ENCODE data around the gene NXF1.
A peak's percentile ranks its signal among the peaks of the same experiment; 100 is the strongest.
"Not testable (repeated sequence)": the region's sequence is repeated elsewhere in the genome, so short reads cannot be mapped to it uniquely, and the experiment has no call there.

The NXF1 gene

DNA sequence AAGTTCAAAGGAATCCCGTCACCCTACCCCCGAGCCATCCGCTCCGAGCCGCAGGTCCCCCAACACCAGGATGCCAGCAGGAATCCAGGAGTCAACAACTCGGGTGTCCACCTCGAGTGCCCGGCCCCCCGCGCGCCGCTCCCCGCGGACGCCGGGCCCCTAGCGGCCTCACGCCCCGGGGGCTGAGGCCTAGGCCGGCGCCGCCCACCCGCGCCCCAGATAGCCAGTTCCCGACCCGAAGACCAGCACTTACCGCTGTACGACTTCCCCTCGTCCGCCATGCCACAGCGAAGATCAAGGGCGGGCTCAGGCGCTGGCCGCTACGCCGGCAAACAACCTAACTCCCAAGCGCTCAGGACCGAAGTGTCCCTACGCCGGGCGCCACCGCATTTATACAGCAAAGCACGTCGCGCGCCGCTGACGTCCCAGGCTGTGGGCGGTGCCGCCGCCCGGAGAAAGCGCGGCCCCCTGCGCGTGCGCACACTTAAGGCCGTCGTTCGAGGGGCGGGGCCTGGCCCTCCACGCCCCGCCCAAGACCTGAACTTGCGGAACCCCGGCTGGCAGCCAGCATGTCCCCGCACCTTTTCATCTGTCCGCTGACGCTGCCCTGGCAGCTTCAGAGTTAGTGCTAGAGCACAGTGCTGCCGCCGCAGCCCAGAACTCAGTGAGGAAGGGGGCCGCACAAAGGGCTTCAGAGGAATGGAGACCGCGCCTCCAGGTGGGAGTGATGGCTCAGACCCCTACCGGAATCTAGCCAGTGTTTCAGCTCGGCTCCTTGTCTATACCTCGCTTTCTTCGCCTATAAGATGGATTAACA is at the start of gene NXF1:
NXF1 (minus strand) TSS at position 365 of the 817 bp plus-strand sequence; CDS start at position 281, 84 bp downstream.
- peak; percentile 51 to 98 (median 92) for DNase-seq

DNA sequence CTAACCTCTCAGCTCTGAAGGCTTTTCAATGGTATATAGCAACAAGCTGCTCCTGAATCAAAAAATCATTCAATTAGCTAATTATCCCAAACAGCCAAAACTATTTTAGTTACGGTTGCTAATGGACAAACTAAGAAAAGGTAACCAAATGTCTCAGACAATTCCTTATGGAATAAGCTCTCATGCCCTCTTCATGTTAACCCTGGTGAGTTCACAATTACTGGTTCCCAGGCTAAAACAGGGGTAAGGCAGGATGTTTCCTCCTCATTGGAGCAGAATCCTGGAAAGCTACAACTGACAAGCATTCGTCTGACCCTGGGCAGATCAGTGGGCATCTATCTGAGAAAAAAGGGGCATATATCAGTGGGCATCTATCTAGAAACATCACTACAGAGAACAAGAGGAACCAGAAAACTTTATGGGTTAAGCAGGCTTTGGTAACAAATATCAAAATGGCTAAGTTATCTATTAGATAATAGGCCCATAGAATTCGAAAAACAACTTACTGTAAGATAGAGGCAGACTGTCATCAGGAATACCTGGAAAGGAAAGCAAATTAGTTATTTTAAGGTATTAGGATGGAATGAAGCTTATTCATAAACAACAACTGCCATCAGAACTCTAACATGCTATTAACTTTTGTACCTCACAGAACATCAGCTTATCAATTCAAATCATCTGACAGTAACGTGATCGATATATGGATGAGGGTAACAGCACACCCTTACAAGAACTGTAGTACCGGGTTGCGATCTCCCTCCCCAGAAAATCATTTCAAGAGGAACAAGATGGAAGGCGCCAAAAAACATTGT is 49.0 kb upstream of the NXF1 start:
- no peak for DNase-seq

DNA sequence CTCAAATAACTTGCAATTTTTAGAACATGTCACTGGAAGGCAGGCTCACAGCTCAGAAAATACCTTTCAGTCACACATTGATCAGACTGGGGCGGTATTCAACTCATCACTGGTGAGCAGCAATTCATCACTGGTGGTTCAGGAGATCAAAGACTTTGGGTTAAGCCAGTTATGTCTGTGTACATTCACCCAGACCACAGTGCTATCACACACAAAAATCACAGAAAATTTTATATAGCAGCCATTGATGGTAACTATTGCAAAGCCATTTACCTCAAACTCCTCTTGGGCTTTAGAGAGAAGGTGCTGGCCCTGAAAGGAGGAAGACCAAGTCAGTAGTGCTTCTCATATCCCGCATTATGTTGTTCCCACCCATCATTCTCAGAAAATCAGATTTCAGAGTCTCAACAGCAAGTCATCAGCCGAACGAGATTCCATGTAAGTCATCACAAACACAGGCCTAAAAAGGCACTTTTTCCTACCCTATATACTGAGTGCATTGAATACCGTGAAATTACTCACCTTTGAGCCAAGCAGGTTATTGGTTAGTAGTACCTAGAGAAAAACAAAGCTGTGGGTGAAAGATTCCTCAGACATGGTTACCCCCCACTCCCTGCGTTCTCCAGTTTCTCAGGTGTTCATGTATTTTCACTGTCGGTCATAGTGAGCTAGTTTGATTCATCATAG is 48.2 kb upstream of the NXF1 start:
- no peak for DNase-seq

DNA sequence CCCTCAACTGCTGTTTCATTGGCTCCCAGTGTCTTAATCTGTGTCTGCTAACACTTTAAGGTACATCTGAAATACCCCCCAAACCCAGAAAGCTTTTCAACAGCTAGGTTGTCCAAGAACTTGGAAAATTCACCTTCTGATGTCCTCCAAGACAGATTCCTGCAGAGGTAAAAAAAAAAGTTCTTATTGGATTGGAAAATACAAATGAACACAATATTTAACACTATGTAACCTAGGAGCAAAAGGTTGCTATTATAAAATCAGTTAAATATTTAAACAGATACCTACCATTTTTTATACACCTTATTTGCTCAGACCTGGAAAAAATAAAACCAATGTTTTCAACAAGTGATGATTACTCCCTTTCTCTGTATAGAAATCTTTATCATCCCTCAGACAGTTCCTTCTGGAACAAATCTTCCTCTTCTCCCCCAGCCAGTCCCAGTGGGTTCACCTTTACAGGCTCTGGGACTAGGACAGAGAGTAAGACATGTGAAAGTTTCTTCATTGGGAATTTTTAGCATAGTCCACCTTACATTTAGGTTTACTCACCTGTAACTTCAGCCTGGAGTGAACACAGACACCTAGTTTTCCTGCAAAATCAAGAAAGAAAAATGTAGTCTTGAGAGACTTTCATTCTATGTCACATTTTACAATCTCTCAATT is 47.4 kb upstream of the NXF1 start:
- no peak for DNase-seq

DNA sequence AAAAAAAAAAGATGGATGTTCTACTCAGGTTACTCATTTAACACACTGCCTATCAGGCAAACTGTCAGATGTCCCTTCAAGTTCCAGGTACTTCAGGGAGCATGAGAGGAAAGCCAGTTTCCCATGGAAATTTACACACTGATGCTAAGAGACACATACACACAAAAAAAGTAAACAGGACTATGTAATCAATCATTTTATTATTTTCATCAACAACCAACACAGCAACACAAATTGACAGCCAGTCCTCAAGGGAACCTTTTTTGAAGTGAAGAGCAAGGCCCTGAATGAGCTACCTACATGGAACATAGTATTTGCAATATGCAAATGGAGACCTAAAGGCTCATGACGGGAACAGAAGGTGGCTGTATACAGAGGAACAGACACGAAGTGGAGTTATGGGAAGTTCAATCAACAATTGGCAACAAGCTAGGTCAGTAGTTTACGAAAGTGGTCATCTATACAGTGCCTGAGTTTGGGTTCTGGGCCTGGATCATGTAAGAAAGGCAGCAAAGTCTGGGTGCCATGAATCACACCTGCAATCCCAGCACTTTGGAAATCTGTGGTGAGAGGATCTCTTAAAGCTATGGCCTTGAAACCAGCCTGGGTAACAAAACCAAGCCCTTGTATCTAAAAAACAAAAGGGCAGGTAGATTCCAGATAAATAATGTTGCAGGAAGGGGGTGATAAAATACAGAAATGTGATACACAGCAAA is 46.7 kb upstream of the NXF1 start:
- DNase-seq, result no peak

DNA sequence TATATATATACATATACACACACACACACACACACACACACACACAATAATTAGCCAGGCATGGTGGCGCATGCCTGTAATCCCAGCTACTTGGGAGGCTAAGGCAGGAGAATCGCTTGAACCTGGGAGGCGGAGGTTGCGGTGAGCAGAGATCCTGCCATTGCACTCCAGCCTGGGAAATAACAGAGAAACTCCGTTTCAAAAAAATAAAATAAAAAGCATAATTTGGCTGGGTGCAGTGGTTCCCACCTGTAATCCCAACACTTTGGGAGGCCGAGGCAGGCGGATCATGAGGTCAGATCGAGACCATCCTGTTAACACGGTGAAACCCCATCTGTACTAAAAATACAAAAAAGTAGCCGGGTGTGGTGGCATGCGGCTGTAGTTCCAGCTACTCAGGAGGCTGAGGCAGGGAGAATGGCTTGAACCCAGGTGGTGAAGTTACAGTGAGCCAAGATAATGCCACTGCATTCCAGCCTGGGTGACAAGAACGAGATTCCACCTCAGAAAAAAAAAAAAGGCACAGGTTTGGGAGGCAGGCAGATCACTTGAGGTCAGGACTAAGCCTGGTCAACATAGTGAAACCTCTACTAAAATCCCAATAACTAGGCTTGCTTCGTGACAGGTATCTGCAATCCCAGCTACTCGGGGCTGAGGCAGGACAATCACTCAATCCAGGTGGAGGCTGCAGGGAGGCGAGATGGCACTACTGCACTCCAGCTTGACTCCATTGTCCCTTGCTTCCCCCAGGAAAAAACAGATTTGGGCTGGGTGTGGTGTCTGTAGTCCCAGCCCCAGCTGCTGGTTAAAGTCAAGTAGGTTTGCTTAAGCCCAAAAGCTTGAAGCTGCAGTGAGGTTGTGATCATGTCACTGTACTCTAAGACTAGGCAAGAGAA is 45.9 kb upstream of the NXF1 start:
- no peak for DNase-seq

DNA sequence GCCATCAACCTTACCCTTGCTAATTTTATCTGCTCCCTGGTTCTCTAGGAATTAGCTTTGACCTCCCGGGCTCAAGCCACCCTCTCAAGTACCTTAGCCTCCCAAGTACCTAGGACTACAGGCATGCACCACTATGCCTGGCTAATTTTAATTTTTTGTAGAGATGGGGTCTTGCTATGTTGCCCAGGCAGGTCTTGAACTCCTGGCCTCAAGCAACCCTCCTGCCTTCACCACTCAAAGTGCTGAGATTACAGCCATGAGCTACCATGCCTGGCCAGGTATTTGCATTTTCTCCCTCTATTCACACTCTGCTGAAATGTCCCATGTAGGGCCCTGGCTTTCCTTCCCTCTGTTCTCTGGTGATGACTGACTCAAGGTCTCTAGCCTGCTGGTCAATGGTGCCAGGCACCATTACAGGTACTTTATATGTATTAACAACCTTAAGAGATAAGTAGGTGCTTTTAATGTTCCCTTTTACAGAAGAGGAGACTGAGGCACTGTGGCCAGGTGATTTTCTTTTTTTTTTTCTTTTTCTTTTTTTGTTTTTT is 42.6 kb upstream of the NXF1 start:
- no peak for DNase-seq

DNA sequence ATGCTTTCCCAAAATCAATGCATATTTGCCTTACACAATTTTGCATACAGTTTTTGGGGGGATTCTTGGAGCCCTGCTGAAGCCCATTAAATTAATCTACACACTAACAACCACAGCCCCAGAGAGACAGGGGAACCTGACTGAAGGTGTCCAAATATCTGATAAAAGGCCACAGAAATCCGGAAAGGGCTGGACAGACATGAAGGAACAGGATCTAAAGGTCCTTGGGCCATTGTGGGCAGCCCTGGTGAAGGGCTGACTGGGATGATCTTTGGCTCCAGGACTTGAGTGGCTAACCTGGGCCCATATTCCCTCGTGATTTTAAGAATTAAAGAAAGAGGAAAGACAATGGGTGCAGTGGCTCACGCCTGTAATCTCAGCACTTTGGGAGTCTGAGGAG is 40.9 kb upstream of the NXF1 start:
- no peak for DNase-seq

DNA sequence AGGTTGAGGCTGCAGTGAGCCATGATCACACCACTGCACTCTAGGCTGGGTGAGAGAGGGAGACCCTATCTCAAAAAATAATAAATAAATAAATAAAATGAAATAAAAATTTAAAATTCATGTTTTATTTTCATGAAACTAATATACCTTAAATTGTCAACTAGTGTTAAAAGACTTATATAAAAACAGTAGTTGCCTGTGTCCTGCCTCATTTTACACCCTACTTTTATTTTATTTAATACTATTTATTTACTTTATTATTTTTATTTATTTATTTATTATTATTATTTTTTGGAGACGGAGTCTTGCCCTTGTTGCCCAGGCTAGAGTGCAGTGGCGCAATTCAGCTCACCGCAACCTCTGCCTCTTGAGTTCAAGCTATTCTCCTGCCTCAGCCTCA is 38.9 kb upstream of the NXF1 start:
- no peak for DNase-seq

DNA sequence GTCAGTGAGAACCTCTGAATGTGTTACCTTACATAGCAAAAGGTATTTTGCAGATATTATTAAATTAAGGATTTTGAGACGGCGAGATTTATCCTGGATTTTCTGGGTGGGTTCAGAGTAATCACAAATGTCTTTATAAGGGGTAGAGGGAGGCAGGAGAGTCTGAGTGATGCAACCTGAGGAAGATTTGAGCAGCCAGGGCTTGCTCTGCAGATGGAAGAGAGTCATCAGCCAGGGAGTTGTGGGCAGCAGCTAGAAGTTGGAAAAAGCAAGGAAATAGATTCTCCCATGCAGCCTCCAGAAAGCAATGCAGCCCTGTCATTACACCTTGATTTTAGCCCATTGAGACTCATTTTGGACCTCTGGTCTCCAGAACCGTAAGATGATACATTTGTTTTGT is 38.2 kb upstream of the NXF1 start:
- no peak for DNase-seq

DNA sequence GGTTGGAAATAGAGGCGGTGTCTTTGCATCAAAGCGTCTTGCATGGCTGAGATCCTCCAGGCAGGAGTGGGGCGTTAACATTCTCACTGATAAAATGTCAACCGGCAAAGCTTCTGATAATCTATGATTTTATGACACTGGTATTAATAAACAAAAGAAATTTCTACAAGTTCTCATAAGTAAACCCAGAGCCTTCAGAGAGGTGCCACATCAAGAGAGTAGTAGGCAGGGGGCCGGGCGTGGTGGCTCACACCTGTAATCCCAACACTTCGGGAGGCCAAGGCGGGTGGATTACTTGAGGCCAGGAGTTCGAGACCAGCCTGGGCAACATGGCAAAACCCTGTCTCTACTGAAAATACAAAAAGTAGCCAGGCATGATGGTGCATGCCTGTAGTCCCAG is 37.7 kb upstream of the NXF1 start:
- DNase-seq, result not testable (repeated sequence)

DNA sequence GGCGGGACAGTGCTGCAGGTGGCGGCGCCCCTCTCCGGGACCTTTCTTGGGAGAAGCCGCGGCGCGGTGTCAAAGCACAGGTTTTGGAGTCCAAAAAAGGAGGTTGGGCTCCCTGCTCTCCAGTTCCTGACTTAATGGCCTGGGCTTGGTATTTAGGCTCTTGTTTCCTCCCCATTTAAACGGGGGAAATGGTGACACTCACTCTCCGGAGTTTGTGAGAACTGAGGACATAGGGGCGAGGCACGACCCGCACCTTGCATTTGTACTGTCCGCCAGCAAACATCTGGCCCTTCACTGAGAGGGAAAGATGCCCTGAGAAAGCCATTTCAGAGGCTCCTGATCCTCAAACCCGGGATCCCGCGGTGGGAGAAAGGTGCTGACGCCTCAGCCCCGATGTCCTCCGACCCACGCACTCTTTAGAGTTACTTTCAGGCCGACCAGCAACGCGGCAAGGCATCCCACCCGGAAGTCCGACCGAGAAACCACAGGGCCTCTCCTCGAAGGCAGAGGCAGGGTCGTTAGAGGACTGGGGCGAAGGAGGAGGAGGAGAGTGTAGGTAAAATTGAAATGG is 37.0 kb upstream of the NXF1 start:
- DNase-seq, result peak in 27 of 51 donors; percentile 11 to 66 (median 35)

DNA sequence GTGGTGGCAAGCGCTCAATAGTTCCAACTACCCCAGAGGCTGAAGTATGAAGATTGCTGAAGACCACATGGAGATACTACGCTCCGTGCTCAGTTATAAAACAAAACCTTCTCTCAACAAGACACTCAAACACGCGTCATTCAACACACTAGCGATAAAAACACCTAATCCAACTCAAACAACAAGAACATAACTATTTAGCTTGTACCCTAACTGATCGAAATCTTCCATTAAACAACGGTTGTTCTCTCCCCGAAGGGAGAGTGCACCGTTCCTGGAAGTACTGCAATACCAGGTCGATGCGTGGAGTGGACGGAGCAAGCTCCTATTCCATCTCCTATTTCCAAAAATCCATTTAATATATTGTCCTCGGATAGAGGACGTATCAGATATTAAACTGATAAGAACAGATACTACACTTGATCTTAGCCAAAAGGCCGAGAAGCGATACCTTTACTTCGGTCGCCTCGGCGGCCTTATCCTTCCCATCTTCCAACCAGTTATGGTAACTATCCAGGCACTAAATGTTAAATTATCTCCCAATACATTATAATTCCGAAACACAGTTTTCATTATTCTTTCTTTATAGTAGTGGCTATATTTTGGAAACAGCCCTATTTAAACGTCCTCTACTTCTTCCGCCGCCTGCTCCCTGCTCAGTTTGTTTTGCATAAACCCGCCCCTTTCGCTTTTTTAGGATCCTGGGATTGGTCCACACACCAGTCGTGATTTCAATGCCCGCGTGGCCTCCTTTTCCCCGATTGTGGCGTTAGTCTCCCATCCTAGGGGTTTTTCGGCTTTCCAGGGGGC is 36.3 kb upstream of the NXF1 start:
- DNase-seq, result peak in 48 of 51 donors; percentile 15 to 99 (median 78)

DNA sequence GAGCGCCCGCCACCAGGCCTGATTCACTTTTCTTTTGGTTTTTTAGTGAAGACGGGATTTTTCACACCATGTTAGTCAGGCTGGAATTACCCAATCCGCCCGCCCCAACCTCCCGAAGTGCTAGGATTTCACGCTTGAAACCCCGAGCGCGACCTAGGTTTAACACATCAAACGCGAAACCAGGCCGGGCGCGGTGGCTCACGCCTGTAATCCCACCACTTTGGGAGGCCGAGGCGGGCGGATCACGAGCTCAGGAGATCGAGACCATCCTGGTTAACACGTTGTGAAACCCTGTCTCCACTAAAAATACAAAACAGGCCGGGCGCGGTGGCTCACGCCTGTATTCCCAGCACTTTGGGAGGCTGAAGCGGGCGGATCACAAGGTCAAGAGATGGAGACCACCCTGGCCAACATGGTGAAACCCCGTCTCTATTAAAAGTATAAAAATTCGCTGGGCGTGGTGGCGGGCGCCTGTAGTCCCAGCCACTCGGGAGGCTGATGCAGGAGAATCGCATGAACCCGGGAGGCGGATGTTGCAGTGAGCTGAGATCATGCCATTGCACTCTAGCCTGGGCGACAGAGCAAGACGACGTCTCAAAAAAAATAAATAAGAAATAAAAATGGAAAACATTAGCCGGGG is 35.6 kb upstream of the NXF1 start:
- peak in 38 of 51 donors; percentile 4 to 73 (median 34) for DNase-seq

DNA sequence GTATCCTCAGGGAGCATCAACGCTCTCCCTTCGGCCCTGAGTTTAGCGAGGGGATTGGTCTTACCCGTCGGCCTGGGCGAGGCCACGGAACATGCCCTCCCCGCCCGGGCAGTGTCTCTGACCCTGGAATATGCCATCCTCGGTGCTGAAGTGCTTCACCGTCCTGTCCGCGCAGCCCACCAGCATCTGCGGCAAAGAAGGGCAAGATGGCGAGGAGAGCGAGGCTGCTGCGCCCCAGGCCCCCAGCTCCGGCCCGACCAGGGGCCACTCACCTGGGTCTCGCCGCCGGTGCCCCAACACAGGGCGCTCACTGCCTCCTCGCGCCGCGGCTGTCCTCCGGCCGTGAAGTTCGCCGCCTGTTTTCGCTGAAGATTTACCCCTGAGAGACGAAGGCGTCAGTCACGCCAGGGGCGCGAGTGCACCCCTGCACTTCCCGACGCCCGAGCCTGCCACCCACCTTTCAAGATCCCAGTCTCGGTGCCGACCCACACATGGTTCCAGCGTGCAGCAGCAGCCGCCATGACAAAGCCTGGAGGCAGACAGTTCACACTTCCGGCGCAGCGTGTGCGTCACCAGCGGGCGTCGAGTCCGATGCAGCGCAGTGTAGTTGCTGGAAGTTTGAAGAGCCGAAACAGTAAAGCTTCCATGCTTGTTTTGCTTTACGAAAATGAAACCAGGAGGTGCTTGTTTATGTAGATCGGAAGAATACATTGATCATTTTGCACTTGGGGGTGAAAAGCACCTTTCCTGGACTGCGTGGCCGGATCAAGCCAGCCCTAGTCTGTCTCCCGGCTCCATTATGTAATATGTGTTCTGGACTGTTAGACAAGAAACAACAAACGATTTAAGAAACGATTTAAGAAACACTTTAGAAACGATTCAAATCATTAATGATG is 34.1 kb upstream of the NXF1 start, which contains the start of gene WDR74:
WDR74 (minus strand) TSS at position 541 of the 896 bp plus-strand sequence; CDS start at position 521, 20 bp downstream.
- peak; percentile 55 to 99 (median 88) for DNase-seq

DNA sequence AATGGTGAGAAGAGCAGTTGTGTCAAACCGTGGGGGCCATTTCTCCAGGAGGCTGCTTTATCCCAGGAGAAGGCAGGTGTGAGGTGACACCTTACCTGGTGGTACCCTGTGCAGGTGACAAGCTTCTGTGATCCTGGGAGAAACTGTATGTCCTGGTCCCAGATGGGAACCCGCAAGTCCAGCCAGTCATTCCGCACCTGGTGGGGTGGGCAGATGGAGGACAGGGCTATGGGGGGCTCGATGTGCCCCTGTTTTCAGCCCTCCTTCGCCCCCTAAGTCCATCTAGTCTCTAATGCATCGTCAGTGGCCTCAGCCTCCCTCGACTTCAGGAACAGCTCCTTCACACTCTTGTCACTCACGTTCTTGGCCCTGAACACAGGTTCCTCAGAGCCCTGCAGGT is 30.1 kb upstream of the NXF1 start:
- no peak for DNase-seq

Data from hypothalamus (tissue), 51 donors.